ENCODE data around the gene TFE3.

Gene TFE3, protein sequence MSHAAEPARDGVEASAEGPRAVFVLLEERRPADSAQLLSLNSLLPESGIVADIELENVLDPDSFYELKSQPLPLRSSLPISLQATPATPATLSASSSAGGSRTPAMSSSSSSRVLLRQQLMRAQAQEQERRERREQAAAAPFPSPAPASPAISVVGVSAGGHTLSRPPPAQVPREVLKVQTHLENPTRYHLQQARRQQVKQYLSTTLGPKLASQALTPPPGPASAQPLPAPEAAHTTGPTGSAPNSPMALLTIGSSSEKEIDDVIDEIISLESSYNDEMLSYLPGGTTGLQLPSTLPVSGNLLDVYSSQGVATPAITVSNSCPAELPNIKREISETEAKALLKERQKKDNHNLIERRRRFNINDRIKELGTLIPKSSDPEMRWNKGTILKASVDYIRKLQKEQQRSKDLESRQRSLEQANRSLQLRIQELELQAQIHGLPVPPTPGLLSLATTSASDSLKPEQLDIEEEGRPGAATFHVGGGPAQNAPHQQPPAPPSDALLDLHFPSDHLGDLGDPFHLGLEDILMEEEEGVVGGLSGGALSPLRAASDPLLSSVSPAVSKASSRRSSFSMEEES

GRCh38 chrX:49043220-49043986, at the start of gene TFE3:
Gene TFE3, minus strand, starts transcription at chrX:49043357. Its CDS starts 131 bp downstream, at chrX:49043226.
- peak within 1 kb of the TSS; percentile 54 for H3K4me3 ChIP-seq (ENCODE audit: low read length)
- H3K4me1 ChIP-seq (ENCODE audit: control insufficient read depth, insufficient read depth, low read length) = peaks cover 16% of the 10 kb centered on the region
- H3K9me3 ChIP-seq (ENCODE audit: control insufficient read depth, low read length) = no peaks in the 10 kb centered on the region
- peak within 1 kb of the TSS; percentile 87 for H3K9ac ChIP-seq (ENCODE audit: low read length)
- no peaks in the 10 kb centered on the region for H3K27me3 ChIP-seq (ENCODE audit: control insufficient read depth, insufficient read depth, low read length)
- H3K36me3 ChIP-seq (ENCODE audit: control insufficient read depth, insufficient read depth, low read length) = no peaks in the 10 kb centered on the region

DNA sequence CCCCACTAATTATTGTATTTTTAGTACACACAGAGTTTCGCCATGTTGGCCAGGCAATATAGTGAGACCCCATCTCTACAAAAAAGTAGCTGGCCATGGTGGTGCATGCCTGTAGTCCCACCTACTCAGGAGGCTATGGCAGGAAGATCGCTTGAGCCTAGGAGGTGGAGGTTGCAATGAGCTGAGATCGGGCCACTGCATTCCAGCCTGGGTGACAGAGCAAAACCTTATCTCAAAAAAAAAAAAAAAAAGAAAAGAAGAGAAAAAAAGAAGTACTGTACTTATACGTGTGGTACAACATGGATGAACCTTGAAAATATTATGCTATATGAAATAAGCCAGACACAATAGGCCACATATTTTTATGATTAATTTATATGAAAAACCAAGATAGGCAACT, 46.4 kb upstream of the TFE3 start:
- no peaks in the 10 kb centered on the region for H3K4me1 ChIP-seq (ENCODE audit: control insufficient read depth, insufficient read depth, low read length)
- no peaks in the 10 kb centered on the region for H3K27me3 ChIP-seq (ENCODE audit: control insufficient read depth, insufficient read depth, low read length)
- no peak overlapping the region for H3K9ac ChIP-seq (ENCODE audit: low read length)
- H3K4me3 ChIP-seq (ENCODE audit: low read length) = no peak overlapping the region
- H3K9me3 ChIP-seq (ENCODE audit: control insufficient read depth, low read length) = no peaks in the 10 kb centered on the region
- no peaks in the 10 kb centered on the region for H3K36me3 ChIP-seq (ENCODE audit: control insufficient read depth, insufficient read depth, low read length)

- no peaks in the 10 kb centered on the region for H3K27me3 ChIP-seq (ENCODE audit: control insufficient read depth, insufficient read depth, low read length)
- no peak overlapping the region for H3K9ac ChIP-seq (ENCODE audit: low read length)
- H3K4me3 ChIP-seq (ENCODE audit: low read length) = no peak overlapping the region
- no peaks in the 10 kb centered on the region for H3K9me3 ChIP-seq (ENCODE audit: control insufficient read depth, low read length)
- H3K36me3 ChIP-seq (ENCODE audit: control insufficient read depth, insufficient read depth, low read length) = no peaks in the 10 kb centered on the region
- H3K4me1 ChIP-seq (ENCODE audit: control insufficient read depth, insufficient read depth, low read length) = peaks cover 7% of the 10 kb centered on the region
Observed at GRCh38 chrX:49082271-49082871, 39.2 kb upstream of the TFE3 start.

- Histone ChIP-seq H3K9ac (ENCODE audit: low read length) (peak within 1 kb of the TSS; percentile 94), H3K36me3 (ENCODE audit: control insufficient read depth, insufficient read depth, low read length) (no peaks in the 10 kb centered on the region), H3K9me3 (ENCODE audit: control insufficient read depth, low read length) (no peaks in the 10 kb centered on the region), H3K4me1 (ENCODE audit: control insufficient read depth, insufficient read depth, low read length) (peaks cover 7% of the 10 kb centered on the region), H3K4me3 (ENCODE audit: low read length) (peak within 1 kb of the TSS; percentile 82), H3K27me3 (ENCODE audit: control insufficient read depth, insufficient read depth, low read length) (no peaks in the 10 kb centered on the region)
Observed at GRCh38 chrX:49079489-49080428, 36.6 kb upstream of the TFE3 start, which contains the start of gene WDR45. Gene WDR45, minus strand, starts transcription at chrX:49079887. Its CDS starts 1,792 bp downstream, at chrX:49078095.

- Histone ChIP-seq H3K4me3 (ENCODE audit: low read length) (no peak overlapping the region), H3K4me1 (ENCODE audit: control insufficient read depth, insufficient read depth, low read length) (peaks cover 16% of the 10 kb centered on the region), H3K9me3 (ENCODE audit: control insufficient read depth, low read length) (no peaks in the 10 kb centered on the region), H3K36me3 (ENCODE audit: control insufficient read depth, insufficient read depth, low read length) (no peaks in the 10 kb centered on the region), H3K27me3 (ENCODE audit: control insufficient read depth, insufficient read depth, low read length) (no peaks in the 10 kb centered on the region), H3K9ac (ENCODE audit: low read length) (no peak overlapping the region)
Observed at GRCh38 chrX:49077941-49078340, 34.8 kb upstream of the TFE3 start.

GRCh38 chrX:49075347-49075746, 32.2 kb upstream of the TFE3 start:
- H3K9ac ChIP-seq (ENCODE audit: low read length) = no peak overlapping the region
- no peaks in the 10 kb centered on the region for H3K27me3 ChIP-seq (ENCODE audit: control insufficient read depth, insufficient read depth, low read length)
- no peaks in the 10 kb centered on the region for H3K9me3 ChIP-seq (ENCODE audit: control insufficient read depth, low read length)
- H3K36me3 ChIP-seq (ENCODE audit: control insufficient read depth, insufficient read depth, low read length) = no peaks in the 10 kb centered on the region
- no peak overlapping the region for H3K4me3 ChIP-seq (ENCODE audit: low read length)
- H3K4me1 ChIP-seq (ENCODE audit: control insufficient read depth, insufficient read depth, low read length) = peaks cover 25% of the 10 kb centered on the region

GRCh38 chrX:49073601-49074575, 30.7 kb upstream of the TFE3 start, which contains the start of gene PRAF2:
Gene PRAF2, minus strand, starts transcription at chrX:49074002. Its CDS starts 15 bp downstream, at chrX:49073987.
- H3K4me1 ChIP-seq (ENCODE audit: control insufficient read depth, insufficient read depth, low read length) = peaks cover 23% of the 10 kb centered on the region
- peak within 1 kb of the TSS; percentile 60 for H3K4me3 ChIP-seq (ENCODE audit: low read length)
- no peaks in the 10 kb centered on the region for H3K27me3 ChIP-seq (ENCODE audit: control insufficient read depth, insufficient read depth, low read length)
- H3K9ac ChIP-seq (ENCODE audit: low read length) = peak within 1 kb of the TSS; percentile 34
- no peaks in the 10 kb centered on the region for H3K9me3 ChIP-seq (ENCODE audit: control insufficient read depth, low read length)
- H3K36me3 ChIP-seq (ENCODE audit: control insufficient read depth, insufficient read depth, low read length) = no peaks in the 10 kb centered on the region

- H3K4me3 ChIP-seq (ENCODE audit: low read length) = no peak overlapping the region
- H3K36me3 ChIP-seq (ENCODE audit: control insufficient read depth, insufficient read depth, low read length) = no peaks in the 10 kb centered on the region
- H3K27me3 ChIP-seq (ENCODE audit: control insufficient read depth, insufficient read depth, low read length) = no peaks in the 10 kb centered on the region
- no peaks in the 10 kb centered on the region for H3K9me3 ChIP-seq (ENCODE audit: control insufficient read depth, low read length)
- H3K4me1 ChIP-seq (ENCODE audit: control insufficient read depth, insufficient read depth, low read length) = peaks cover 18% of the 10 kb centered on the region
- H3K9ac ChIP-seq (ENCODE audit: low read length) = peak overlapping the region; percentile 8
Observed at GRCh38 chrX:49072712-49073095, 29.5 kb upstream of the TFE3 start.

GRCh38 chrX:49071877-49072711, 28.9 kb upstream of the TFE3 start:
- H3K36me3 ChIP-seq (ENCODE audit: control insufficient read depth, insufficient read depth, low read length) = no peaks in the 10 kb centered on the region
- H3K9me3 ChIP-seq (ENCODE audit: control insufficient read depth, low read length) = no peaks in the 10 kb centered on the region
- H3K4me1 ChIP-seq (ENCODE audit: control insufficient read depth, insufficient read depth, low read length) = peaks cover 18% of the 10 kb centered on the region
- H3K9ac ChIP-seq (ENCODE audit: low read length) = peak overlapping the region; percentile 8
- no peaks in the 10 kb centered on the region for H3K27me3 ChIP-seq (ENCODE audit: control insufficient read depth, insufficient read depth, low read length)
- no peak overlapping the region for H3K4me3 ChIP-seq (ENCODE audit: low read length)

- Histone ChIP-seq H3K4me3 (ENCODE audit: low read length) (no peak overlapping the region), H3K27me3 (ENCODE audit: control insufficient read depth, insufficient read depth, low read length) (no peaks in the 10 kb centered on the region), H3K9me3 (ENCODE audit: control insufficient read depth, low read length) (no peaks in the 10 kb centered on the region), H3K4me1 (ENCODE audit: control insufficient read depth, insufficient read depth, low read length) (peaks cover 18% of the 10 kb centered on the region), H3K36me3 (ENCODE audit: control insufficient read depth, insufficient read depth, low read length) (no peaks in the 10 kb centered on the region), H3K9ac (ENCODE audit: low read length) (no peak overlapping the region)
Observed at GRCh38 chrX:49070988-49071387, 27.8 kb upstream of the TFE3 start.

Measured in mucosa of stomach (tissue), 1 donor.